HG03060 (cell line): Measurements from ENCODE around the gene FGD3.

Experiments used
- ATAC-seq: cut with Tn5 transposase; IDR thresholded peaks from one replicate; pipeline ENCODE4 v1.9.1; 2021; ENCODE audit warnings: low read depth, moderate number of reproducible peaks; ENCODE audit not compliant: unreplicated experiment

The FGD3 gene

DNA sequence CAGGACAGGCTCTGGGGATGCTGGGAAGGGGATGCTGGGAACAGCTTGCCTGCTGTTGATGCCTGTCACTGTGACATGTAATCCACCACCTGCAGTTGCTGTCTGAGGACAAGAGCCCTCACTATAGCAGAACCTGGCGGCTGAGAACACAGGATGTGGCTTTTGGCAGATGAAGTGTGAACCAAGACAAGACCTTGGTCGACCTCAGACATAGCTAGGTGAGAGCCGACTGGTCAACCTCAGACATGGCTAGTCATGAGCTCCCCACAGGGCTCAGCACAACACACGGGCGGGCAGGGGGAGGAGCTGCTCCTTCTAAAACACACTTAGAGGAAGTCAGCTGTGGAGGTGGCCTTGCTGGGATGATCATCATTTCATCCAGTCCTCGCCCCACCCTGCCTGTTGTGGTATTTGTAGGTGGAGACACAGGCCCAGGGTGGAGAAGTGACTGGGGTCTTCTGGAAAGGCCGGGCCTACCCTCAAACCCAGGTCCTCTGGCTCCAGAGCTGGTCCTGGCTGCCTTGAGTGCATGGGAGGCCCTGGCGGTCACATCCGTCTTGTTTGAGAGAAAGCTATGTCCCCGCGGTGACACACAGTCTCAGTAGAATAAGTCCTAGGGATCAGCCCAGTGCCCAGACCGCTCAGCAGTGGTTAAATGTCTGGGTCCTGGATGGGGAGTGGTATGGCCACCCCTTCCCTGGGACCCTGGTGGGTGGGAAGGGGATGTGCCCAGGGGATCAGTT is 117.2 kb downstream of the FGD3 start:
- ATAC-seq: peak; percentile 85

DNA sequence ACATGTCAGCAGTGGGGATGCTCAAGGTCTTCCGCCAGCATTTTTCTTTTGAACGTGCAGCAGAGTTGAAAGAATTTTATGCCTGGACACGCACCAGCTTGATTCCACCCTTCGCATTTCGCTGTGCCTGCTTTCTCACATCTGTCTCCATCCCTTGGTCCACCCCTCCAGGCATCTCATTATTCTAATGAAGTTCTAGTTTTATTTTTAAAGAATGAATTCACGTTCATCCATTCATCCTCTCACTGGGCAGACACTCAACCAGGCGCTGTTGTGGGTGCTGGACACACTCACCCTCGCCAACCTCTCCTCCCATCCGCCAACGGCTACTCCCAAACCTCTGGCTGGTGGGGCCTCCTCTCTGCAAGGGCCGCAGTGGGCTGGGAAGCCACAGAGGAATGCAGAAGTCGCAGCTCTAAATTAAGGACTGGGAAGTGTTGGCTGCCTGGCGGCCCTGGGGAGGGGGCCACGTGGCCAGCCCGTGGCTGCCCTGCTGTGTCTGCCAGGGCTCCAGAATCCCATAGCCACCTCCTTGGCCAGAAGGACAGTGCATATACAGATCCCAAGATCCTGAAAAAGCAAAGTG is 117.9 kb downstream of the FGD3 start:
- ATAC-seq: no peak

DNA sequence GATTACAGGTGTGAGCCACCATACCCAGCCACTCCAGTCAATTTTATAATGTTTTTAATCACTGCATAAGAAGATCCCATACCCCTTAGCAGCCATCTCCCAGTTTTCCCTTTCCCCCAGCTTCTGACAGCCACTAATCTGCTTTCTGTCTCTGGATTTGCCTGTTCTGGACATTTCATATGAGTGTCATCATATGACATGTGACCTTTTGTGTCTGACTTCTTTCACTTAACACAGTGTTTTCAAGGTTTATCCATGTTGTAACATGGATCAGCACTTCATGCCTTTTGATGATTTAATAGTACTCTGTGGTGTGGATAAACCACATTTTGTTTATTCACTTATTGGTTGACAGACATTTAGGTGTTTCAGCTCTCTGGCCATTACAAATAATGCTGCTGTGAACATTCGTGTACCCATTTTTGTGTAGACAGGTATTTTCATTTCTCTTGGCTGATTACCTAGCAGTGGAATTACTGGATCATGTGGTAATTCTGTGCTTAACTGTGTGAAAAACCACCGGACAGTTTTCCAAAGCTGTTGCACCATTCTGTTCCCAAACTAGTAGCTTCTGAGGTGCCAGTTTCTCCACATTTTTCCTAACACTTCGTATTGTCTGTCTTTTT is 119.8 kb downstream of the FGD3 start:
- ATAC-seq: no peak

DNA sequence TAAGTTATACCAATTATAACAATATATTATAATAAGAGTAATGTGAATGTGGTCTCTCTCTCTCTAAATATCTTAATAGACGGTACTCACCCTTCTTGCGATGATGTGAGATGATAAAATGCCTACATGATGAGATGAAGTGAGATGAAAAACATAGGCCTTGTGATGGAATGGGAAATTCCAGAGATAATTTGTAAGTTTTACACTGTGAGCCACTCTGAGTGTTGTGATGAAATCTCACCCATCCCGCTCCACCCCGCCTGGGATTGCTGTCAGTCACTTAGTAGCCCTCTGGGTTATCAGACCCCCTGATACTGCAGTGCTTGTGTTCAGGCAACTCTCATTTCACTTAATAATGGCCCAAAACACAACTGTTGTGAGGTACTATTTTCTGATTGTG is 121.6 kb downstream of the FGD3 start:
- no peak for ATAC-seq

DNA sequence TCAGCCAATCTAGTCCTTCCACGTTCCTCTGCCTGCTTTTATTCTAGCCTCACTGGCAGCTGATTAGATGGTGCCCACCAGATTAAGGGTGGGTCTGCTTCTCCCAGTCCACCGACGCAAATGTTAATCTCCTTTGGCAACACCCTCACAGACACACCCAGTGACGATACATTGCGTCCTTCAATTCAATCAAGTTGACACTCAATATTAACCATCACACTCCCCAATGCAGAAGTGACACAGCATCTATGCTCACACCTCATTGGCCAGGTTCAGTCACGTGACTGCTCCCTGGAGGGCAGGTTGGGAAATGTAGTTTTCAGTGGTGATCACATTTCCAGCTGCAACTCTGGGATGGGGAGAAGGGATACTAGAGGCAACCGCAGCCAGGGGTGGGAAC is 124.1 kb downstream of the FGD3 start:
- no peak for ATAC-seq

DNA sequence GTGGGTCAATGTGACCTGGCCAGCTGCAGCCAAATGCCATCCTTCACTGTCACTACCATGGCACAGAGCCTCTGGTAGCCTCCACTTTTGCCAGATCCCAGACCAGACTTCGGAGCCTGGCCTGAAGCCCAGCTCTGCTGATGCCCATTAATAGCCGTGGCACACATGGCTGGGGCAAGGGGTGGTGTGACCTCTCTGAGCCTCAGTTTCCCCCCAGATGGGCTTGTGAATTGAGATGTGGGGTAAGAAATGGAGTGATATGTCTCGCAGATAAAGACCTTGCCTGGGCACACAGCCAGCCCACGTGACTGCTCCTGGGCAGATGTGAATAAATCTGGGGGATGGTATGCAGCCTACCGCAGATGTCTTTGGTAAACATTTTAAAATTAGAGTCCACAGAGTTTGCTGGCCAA is 125.1 kb downstream of the FGD3 start:
- no peak for ATAC-seq

DNA sequence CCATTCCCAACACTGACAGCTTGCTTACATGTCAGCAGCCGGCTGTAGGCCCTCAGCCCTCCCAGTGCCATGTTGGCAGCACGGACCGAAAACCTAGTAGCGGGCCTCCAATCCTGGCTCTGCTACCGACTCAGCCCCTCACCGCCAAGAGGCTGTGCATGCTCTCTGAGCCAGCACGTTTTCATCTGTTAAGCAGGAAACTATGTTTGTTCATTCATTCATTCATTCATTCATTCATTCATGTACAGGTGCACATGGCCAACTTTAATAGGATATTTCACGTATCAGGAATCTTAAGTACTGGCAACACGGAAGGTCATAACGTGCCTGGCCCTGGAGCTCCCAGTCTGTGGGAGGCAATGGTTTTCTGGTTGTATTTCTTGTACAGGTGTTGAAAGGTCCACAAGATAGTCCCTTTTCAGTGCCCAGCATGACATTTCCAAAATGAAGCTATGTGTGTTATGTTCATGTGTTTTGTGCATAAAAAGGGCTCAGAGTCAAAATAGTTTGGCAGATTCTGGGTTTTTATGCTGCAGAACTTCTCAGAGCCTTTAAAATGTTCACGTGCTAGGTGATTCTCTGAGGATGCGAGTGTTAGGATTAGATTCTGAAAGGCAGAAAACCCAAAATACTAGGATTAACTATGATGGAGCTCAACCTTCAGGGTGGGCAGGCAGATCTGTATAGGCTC is 128.9 kb downstream of the FGD3 start:
- ATAC-seq: no peak

DNA sequence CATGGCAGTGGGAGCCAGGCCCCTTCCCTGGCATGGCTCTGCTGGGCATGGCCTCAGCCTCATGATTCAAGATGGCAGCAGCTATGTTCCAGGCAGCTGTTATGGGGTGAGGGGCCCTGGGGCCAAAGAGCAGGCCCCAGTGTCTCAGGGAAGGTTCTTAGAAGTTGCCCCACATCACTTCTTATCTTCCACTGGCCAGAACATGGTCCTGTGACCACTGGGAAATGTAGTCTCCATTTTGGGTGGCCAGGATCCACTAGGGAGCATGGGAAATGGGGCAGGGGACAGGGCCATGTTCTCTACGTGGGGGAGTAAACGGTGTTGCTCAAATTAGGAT is 129.4 kb downstream of the FGD3 start:
- ATAC-seq: no peak

DNA sequence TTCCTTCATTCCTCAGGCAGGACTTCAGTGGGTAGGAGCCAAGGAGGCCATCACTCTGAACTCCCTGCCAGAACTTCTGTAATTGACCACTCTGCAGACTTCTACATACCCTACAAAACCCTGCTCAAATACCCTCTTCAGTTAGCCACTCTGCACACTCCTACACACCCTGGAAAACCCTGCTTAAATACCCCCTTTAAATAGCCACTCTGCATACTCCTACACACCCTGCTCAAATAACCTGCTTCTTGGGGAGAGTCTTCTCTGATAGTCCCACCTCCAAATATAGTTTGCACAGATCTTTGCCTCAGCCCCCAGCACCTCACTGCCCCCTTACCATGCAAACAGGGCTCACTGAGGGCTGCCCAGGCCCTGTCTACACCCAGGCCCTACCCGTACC is 130.0 kb downstream of the FGD3 start:
- no peak for ATAC-seq

DNA sequence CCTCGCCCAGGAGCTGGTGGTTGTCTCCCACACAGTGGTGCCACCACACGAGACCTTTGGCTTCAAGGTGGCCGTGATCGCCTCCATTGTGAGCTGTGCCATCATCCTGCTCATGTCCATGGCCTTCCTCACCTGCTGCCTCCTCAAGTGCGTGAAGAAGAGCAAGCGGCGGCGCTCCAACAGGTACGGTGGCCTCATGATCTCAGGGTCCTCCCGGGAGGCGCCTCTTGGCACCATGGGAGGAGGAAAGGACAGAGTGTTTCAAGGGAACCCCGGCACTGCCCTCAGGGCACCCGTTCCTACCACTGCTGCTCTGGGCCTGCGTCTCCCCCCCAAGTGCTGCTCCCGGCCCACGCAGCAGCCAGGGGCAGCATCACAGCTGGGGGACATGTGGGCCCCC is 130.5 kb downstream of the FGD3 start:
- ATAC-seq: no peak

DNA sequence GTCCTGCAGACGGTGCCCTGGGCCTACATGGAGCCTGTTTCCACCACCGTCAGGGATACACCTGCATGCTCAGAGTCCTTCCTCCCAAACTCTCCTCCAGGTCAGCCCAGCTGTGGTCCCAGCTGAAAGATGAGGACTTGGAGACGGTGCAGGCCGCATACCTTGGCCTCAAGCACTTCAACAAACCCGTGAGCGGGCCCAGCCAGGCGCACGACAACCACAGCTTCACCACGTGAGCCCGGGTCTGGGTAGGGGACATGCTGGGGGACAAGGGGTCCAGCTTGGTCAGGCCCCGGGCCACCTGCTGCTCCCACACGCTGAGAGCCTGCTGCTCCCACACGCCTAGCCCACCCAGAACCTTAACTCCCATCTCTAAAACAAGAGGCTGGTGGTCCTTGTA is 132.0 kb downstream of the FGD3 start:
- no peak for ATAC-seq

DNA sequence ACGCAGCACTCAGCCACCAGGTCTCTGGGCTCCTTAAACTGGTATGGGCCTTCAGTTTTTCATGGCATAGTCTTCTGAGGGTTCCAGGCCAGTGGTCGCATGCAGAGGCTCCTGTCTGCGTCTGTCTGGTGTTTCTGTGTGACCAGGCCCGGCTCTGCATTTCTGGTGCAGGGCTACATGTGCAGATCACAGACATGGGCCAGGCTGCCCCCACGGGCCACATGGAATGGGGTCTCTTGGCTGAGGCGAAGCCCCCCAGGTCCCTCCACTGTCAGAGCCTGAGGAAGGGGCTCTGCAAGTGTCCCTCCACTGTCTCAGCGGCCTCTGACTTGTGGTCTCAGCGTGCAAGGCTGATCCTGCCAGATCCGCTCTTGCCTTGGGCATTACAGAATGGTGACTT is 133.1 kb downstream of the FGD3 start:
- no peak for ATAC-seq

DNA sequence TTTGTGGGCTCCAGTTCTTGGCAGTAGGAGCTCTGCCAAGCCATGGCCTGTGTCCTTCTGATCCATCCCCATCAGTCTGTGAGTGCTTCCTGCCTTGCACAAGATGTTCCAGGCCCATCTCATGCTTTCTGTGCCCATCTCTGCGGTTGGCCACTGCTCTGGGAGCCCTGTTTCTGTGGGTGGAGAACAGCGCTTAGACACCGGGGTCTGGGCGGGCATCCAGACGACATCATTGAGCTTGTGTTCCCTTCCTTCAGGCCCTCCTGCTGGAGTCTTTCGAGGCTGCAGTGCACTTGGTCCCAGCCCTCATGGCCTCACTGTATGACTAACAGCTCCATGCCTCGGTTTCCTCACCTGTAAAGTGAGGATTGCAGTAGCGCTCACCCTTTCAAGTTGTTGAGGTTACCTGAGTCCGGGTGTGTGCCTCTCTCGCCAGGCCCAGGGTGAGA is 133.8 kb downstream of the FGD3 start:
- no peak for ATAC-seq

DNA sequence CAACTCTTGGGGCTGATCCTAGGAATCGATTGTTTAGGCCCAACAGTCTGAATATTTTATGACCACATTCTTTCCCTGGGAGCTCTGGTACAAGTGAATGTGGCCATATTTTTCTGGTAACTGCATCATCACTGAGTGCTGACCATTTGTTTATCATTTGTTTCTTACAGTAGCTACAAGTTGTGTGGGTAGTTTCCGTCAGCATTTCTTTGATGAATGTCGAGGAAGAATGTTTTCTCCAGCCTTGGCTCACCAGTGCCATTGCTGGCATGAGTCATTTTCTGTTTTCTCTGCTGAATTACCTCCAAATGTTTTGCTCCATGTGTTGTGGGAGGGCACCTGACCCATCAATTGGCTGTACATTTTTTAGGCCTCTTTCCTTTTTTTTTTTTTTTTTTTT is 134.6 kb downstream of the FGD3 start:
- ATAC-seq: no peak

DNA sequence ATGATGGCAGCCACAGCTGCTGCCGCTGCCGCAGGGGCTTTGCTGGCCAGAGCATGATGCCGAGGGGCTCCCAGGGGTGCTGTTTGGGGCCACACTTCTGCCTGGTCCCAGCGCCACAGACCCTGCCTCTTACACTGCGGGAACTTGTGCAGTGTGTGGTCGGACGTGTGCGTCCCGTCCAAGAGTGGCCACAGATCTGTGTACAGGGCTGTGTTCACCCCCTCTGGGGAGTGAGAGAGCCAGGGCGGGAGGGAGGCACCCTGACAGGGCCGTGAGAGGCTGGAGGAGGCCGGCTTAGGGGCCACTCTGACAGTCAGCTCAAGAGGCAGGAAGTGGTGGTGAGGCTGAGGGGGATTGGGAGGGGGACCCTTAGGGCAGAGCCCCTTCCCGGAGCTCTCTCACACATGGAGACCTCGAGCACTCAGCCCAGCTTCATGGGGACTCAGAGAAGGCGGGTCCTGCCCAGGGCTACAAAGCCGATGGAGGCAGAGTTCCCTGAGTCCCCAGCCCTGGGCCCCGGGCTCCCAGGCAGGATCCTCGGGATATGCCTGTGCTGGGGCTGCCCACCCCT is 135.6 kb downstream of the FGD3 start:
- ATAC-seq: no peak

DNA sequence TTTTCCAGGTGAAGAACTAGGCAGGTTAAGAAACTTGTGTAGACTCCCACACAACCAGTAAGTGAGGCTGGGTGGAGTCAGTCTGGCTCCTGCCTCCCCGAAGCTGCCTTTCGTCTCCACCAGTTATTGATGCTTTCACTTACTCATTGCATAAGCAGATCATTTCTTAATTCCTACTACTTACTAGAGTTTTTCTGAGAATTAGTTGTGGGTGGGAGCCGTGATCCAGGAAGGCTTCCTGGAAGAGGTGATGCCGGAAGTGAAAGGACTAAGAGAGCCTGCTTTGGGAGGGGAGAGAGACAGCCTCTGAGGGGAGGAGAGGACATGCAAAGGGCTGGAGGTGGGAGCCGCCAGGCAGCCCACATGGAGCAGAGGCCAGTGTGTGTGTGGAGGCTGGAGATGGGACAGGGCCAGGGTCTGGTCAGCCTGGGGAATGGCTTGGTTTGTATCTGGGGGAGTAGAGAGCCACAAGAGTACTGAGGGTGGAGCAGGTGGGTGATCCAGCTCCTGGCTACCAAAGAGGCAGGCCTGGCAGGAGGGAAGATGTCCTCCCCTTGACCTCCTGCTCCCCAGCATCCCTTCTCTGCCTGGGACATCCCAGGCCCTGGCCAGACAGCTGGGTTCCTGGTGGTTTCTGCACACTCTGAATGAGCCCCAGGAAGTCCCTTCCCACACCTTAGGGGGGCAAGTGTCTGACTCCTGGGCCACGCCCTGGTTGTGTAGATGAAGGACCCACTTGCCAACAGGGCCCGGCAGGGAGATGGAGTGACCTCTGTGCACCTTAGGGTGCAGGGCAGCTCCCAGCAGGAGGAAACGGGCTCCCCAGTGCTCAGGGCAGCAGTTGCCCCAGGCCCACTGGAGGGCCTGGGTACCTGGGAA is 136.5 kb downstream of the FGD3 start:
- ATAC-seq: no peak

DNA sequence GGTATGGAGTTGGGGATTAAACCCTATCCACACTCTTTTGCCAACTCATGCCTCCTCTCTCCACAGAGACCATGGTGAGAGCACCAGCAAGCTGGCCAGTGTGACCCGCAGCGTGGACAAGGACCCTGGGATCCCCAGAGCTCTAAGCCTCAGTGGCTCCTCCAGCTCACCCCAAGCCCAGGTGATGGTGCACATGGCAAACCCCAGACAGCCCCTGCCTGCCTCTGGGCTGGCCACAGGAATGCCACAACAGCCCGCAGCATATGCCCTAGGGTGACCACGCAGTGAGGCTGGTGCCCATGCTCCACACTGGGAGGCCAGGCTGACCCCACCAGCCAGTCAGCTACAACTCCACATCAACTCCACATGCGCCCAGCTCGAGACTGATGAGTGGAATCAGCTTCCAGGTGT is 137.2 kb downstream of the FGD3 start:
- ATAC-seq: no peak

DNA sequence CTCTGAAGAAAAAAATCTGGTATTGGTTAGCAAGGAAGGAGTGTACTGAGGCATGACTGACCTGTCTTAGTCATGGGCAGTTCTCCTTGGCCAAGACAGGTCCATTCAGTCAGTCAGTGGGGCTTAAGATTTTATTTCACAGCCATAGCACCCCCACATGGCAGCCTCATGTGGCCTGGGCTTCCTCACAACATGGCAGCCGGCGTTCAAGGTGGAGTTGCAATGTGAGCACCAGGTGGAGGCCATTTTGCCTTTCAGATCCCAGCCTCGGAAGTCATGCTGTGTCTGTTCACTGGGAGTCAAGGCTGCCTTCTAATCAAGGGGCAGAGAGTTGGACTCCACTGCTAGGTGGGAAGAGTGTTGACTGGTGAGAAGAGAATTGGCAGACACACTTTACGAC is 138.4 kb downstream of the FGD3 start:
- no peak for ATAC-seq
